Measurements from ENCODE around the gene FAM20B. TPM values are rescaled to one million over a fixed set of nuclear protein-coding genes. Genes with fewer than 3 reads are reported as not detected.

Gene FAM20B
- total and polyA plus RNA-seq, 2 donors (not counting 1 experiment from before 2014, with no cell fraction given): 5.2 to 32.8 TPM

GRCh38 chr1:179046808-179047635, 21.3 kb downstream of the FAM20B start:
- ChIA-PET POLR2A (no interaction called here), CTCF (no interaction called here)
- intact Hi-C loops (cut with micrococcal nuclease): no loop called here
- Mint-ChIP-seq H3K4me1 (peaks cover 10% of the 10 kb centered on the region), H3K27ac (no peak overlapping the region), H3K4me3 (no peak overlapping the region), H3K27me3 (no peaks in the 10 kb centered on the region), H3K9me3 (ENCODE audit: insufficient read depth) (no peaks in the 10 kb centered on the region)
- Histone ChIP-seq H3K79me2 (ENCODE audit: control insufficient read depth, insufficient read depth, low read length) (peaks cover 18% of the 10 kb centered on the region), H3K27me3 (replicated peaks in 1 of 4; ENCODE audit: control extremely low read depth in 1 of 4, control insufficient read depth in 3 of 4, insufficient read depth in 4 of 4, low read length in 3 of 4) (no peaks in the 10 kb centered on the region), H3K4me3 (ENCODE audit: control extremely low read depth in 1 of 5, extremely low read depth in 1 of 5, insufficient read depth in 1 of 5, low read depth in 2 of 5, low read length in 4 of 5) (no peak overlapping the region), H4K20me1 (ENCODE audit: control insufficient read depth, insufficient read depth, low read length, poor library complexity, severe bottlenecking) (peaks cover 13% of the 10 kb centered on the region), H2AFZ (ENCODE audit: insufficient read depth, low read depth, low read length, poor library complexity, severe bottlenecking) (no peak overlapping the region), H3K9ac (ENCODE audit: low read length) (no peak overlapping the region), H3K36me3 (replicated peaks in 1 of 2; ENCODE audit: control extremely low read depth in 1 of 2, control insufficient read depth in 1 of 2, extremely low read depth in 1 of 2, insufficient read depth in 2 of 2, low read length in 1 of 2) (peaks cover 2% of the 10 kb centered on the region in 2 experiments), H3K4me2 (replicated peaks; ENCODE audit: low read depth, low read length, poor library complexity, severe bottlenecking) (no peak overlapping the region), H3K4me1 (ENCODE audit: control insufficient read depth in 2 of 2, insufficient read depth in 2 of 2, low read length in 2 of 2) (peaks cover 0 to 5% of the 10 kb centered on the region in 2 donors), H3K27ac (ENCODE audit: low read length in 2 of 2) (no peak overlapping the region), H3K9me3 (ENCODE audit: control extremely low read depth in 1 of 3, control insufficient read depth in 2 of 3, insufficient read depth in 1 of 3, low read length in 2 of 3) (peaks cover 0 to 2% (median 0%) of the 10 kb centered on the region in 3 donors)
- DNase-seq (no peak), ATAC-seq (ENCODE audit: low read depth) (no peak)
- 98% methylated on average over 8 of the region's 14 CpGs for WGBS (ENCODE audit: insufficient coverage)
- no peak for TF ChIP-seq CTCF (IDR thresholded peaks at IDR 0.05)
- no peak for TF ChIP-seq EZH2 (IDR thresholded peaks at IDR 0.05; ENCODE audit: borderline replicate concordance, insufficient read depth, low read depth, low read length, poor library complexity, severe bottlenecking)

- intact Hi-C loops (cut with micrococcal nuclease): no loop called here
- peaks cover 0 to 5% of the 10 kb centered on the region in 2 donors for H3K4me1 ChIP-seq (ENCODE audit: control insufficient read depth in 2 of 2, insufficient read depth in 2 of 2, low read length in 2 of 2)
- no peak for ATAC-seq (ENCODE audit: low read depth)
- H3K79me2 ChIP-seq (ENCODE audit: control insufficient read depth, insufficient read depth, low read length): peaks cover 12% of the 10 kb centered on the region
- H3K4me1 Mint-ChIP-seq: peaks cover 10% of the 10 kb centered on the region
- no peaks in the 10 kb centered on the region for H3K27me3 ChIP-seq (replicated peaks in 1 of 4; ENCODE audit: control extremely low read depth in 1 of 4, control insufficient read depth in 3 of 4, insufficient read depth in 4 of 4, low read length in 3 of 4)
- no peak overlapping the region for H3K27ac Mint-ChIP-seq
- TF ChIP-seq CTCF (IDR thresholded peaks at IDR 0.05): no peak
- TF ChIP-seq EZH2 (IDR thresholded peaks at IDR 0.05; ENCODE audit: borderline replicate concordance, insufficient read depth, low read depth, low read length, poor library complexity, severe bottlenecking): no peak
- no peaks in the 10 kb centered on the region for H3K9me3 ChIP-seq (ENCODE audit: control extremely low read depth in 1 of 3, control insufficient read depth in 2 of 3, insufficient read depth in 1 of 3, low read length in 2 of 3)
- no peak overlapping the region for H3K4me3 Mint-ChIP-seq
- no peak overlapping the region for H3K4me2 ChIP-seq (replicated peaks; ENCODE audit: low read depth, low read length, poor library complexity, severe bottlenecking)
- no peak overlapping the region for H3K27ac ChIP-seq (ENCODE audit: low read length in 2 of 2)
- H3K9ac ChIP-seq (ENCODE audit: low read length): no peak overlapping the region
- POLR2A ChIA-PET: no interaction called here
- H3K4me3 ChIP-seq (ENCODE audit: control extremely low read depth in 1 of 5, extremely low read depth in 1 of 5, insufficient read depth in 1 of 5, low read depth in 2 of 5, low read length in 4 of 5): no peak overlapping the region
- no peak for DNase-seq
- peaks cover 2% of the 10 kb centered on the region in 2 experiments for H3K36me3 ChIP-seq (replicated peaks in 1 of 2; ENCODE audit: control extremely low read depth in 1 of 2, control insufficient read depth in 1 of 2, extremely low read depth in 1 of 2, insufficient read depth in 2 of 2, low read length in 1 of 2)
- CTCF ChIA-PET: no interaction called here
- no peaks in the 10 kb centered on the region for H3K27me3 Mint-ChIP-seq
- H4K20me1 ChIP-seq (ENCODE audit: control insufficient read depth, insufficient read depth, low read length, poor library complexity, severe bottlenecking): peaks cover 7% of the 10 kb centered on the region
- H2AFZ ChIP-seq (ENCODE audit: insufficient read depth, low read depth, low read length, poor library complexity, severe bottlenecking): no peak overlapping the region
- no peaks in the 10 kb centered on the region for H3K9me3 Mint-ChIP-seq (ENCODE audit: insufficient read depth)
These were observed 21.9 kb downstream of the FAM20B start for GRCh38 chr1:179047636-179047997.

Measured in B cell (primary cell).